ENCODE measurements around the gene GIGYF2.
A peak's percentile ranks its signal among the peaks of the same experiment; 100 is the strongest.
"Not testable (repeated sequence)": the region's sequence is repeated elsewhere in the genome, so short reads cannot be mapped to it uniquely, and the experiment has no call there.

GIGYF2 gene

GRCh38 chr2:232894746-232895145 lies 197.6 kb downstream of the GIGYF2 start:
- no peak for DNase-seq (ENCODE audit: low read depth)

GRCh38 chr2:232896111-232896510 lies 199.0 kb downstream of the GIGYF2 start:
- no peak for DNase-seq (ENCODE audit: low read depth)

GRCh38 chr2:232896720-232897597 lies 199.8 kb downstream of the GIGYF2 start:
- DNase-seq (ENCODE audit: low read depth), result no peak

- no peak for DNase-seq (ENCODE audit: low read depth)
Observed at GRCh38 chr2:232897598-232898408, 200.7 kb downstream of the GIGYF2 start.

- no peak for DNase-seq (ENCODE audit: low read depth)
Observed at GRCh38 chr2:232898592-232899543, 201.7 kb downstream of the GIGYF2 start.

- DNase-seq (ENCODE audit: low read depth), result no peak
Observed at GRCh38 chr2:232900811-232901735, 203.9 kb downstream of the GIGYF2 start.

- DNase-seq (ENCODE audit: low read depth), result peak; percentile 76
Observed at GRCh38 chr2:232901736-232902578, 204.8 kb downstream of the GIGYF2 start.

- DNase-seq (ENCODE audit: low read depth), result no peak
Observed at GRCh38 chr2:232903989-232904388, 206.9 kb downstream of the GIGYF2 start.

- not testable (repeated sequence) for DNase-seq (ENCODE audit: low read depth)
Observed at GRCh38 chr2:232906867-232907717, 210.0 kb downstream of the GIGYF2 start.

GRCh38 chr2:232907718-232908085 lies 210.6 kb downstream of the GIGYF2 start:
- not testable (repeated sequence) for DNase-seq (ENCODE audit: low read depth)

- no peak for DNase-seq (ENCODE audit: low read depth)
Observed at GRCh38 chr2:232908695-232909094, 211.6 kb downstream of the GIGYF2 start.
